ENCODE data around the gene ASAH2. TPM values are rescaled to one million over a fixed set of nuclear protein-coding genes. Genes with fewer than 3 reads are reported as not detected.

Gene ASAH2
- total and polyA plus RNA-seq, 5 donors from 2014 or later, result 0.85 to 6.0 (median 2.1) TPM

DNA sequence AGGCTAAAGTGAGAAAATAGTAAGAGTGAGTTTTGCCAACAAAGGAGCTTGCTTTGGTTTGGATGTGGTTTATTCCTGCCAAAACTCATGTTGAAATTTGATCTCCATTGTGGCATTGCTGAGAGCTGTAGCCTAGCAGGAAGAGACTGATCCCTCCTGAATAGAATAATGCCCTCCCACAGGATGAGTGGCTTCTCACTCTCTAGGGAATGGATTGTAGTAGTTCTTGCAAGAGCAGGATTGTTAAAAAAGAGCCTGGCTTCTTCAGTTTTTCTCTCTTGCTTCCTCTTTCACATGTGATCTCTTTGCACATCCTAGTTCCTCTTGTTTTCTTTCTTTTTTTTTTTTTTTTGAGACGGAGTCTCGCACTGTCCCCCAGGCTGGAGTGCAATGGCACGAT lies 34.4 kb downstream of the ASAH2 start:
- no peak overlapping the region for H3K4me3 Mint-ChIP-seq
- H3K27me3 Mint-ChIP-seq, result peaks cover 46% of the 10 kb centered on the region
- H3K27ac ChIP-seq (ENCODE audit: insufficient read depth, low read length, poor library complexity, severe bottlenecking), result no peak overlapping the region
- no peaks in the 10 kb centered on the region for H3K36me3 Mint-ChIP-seq
- peaks cover 0 to 5% (median 1%) of the 10 kb centered on the region in 7 donors for H3K9me3 Mint-ChIP-seq
- H3K9me3 ChIP-seq (ENCODE audit: control insufficient read depth in 2 of 2, low read length in 2 of 2), result peaks cover 0 to 2% of the 10 kb centered on the region in 2 experiments
- no peak overlapping the region for H3K4me3 ChIP-seq (ENCODE audit: low read depth, low read length)
- H3K4me1 ChIP-seq (ENCODE audit: control insufficient read depth, insufficient read depth, low read length, poor library complexity, severe bottlenecking), result no peaks in the 10 kb centered on the region
- H3K4me1 Mint-ChIP-seq, result no peaks in the 10 kb centered on the region
- DNase-seq, result no peak
- H3K36me3 ChIP-seq (ENCODE audit: control insufficient read depth, insufficient read depth, low read length), result no peaks in the 10 kb centered on the region
- ATAC-seq (ENCODE audit: low read depth in 2 of 2), result no peak
- no peak overlapping the region for H3K27ac Mint-ChIP-seq
- peaks cover 4% of the 10 kb centered on the region for H3K27me3 ChIP-seq (ENCODE audit: control insufficient read depth, insufficient read depth, low read length)

DNA sequence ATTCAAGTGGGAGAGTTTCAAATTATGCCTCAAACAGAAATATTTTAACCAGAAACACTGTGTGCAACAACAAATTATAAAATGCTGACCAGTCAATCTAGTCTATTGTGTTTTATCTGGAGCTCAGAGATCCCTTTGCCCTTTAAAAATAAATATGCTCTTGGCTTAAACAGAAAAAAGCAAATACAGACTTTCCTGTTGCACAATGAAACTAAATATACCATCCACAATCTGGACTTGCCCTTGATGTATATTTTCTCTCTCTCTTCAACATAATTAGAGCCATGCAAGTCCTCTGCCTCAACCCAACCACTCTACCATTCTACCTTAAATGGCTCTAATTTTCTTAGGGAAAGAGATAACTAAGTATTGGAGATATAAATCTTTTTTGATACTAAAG lies 34.9 kb downstream of the ASAH2 start:
- Mint-ChIP-seq H3K9me3 (peaks cover 0 to 6% (median 0%) of the 10 kb centered on the region in 7 donors), H3K36me3 (no peaks in the 10 kb centered on the region), H3K27ac (no peak overlapping the region), H3K4me1 (no peaks in the 10 kb centered on the region), H3K4me3 (no peak overlapping the region), H3K27me3 (peaks cover 51% of the 10 kb centered on the region)
- no peaks in the 10 kb centered on the region for H3K36me3 ChIP-seq (ENCODE audit: control insufficient read depth, insufficient read depth, low read length)
- H3K9me3 ChIP-seq (ENCODE audit: control insufficient read depth in 2 of 2, low read length in 2 of 2), result peaks cover 0 to 2% of the 10 kb centered on the region in 2 experiments
- no peak for DNase-seq
- no peak overlapping the region for H3K4me3 ChIP-seq (ENCODE audit: low read depth, low read length)
- no peak for ATAC-seq (ENCODE audit: low read depth in 2 of 2)
- no peaks in the 10 kb centered on the region for H3K4me1 ChIP-seq (ENCODE audit: control insufficient read depth, insufficient read depth, low read length, poor library complexity, severe bottlenecking)
- H3K27ac ChIP-seq (ENCODE audit: insufficient read depth, low read length, poor library complexity, severe bottlenecking), result no peak overlapping the region
- peaks cover 4% of the 10 kb centered on the region for H3K27me3 ChIP-seq (ENCODE audit: control insufficient read depth, insufficient read depth, low read length)

DNA sequence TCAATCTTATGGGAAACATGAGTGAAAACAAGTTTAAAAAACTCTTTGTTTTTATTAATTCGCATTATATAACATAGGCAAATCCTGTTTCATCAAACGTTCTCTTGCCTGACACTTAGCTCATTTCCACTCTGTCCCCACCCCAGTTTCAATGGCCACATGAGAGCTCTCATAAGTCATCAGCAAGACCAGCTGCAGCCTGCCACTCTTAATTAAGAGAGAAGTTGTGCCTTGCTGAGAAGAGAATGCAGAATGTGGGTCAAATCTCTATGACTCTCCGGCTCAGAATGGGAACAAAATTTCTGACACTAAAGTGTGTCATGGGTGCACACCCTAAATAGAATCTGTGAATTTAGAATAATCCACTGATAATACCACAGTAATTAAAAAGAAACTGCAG lies 39.6 kb downstream of the ASAH2 start:
- ATAC-seq (ENCODE audit: low read depth in 2 of 2) (no peak), DNase-seq (no peak)
- Histone ChIP-seq H3K4me3 (ENCODE audit: low read depth, low read length) (no peak overlapping the region), H3K36me3 (ENCODE audit: control insufficient read depth, insufficient read depth, low read length) (no peaks in the 10 kb centered on the region), H3K27ac (ENCODE audit: insufficient read depth, low read length, poor library complexity, severe bottlenecking) (no peak overlapping the region), H3K4me1 (ENCODE audit: control insufficient read depth, insufficient read depth, low read length, poor library complexity, severe bottlenecking) (no peaks in the 10 kb centered on the region), H3K27me3 (ENCODE audit: control insufficient read depth, insufficient read depth, low read length) (peaks cover 7% of the 10 kb centered on the region), H3K9me3 (ENCODE audit: control insufficient read depth in 2 of 2, low read length in 2 of 2) (no peaks in the 10 kb centered on the region)
- Mint-ChIP-seq H3K27me3 (peaks cover 71% of the 10 kb centered on the region), H3K27ac (no peak overlapping the region), H3K9me3 (peaks cover 0 to 5% (median 0%) of the 10 kb centered on the region in 7 donors), H3K36me3 (no peaks in the 10 kb centered on the region), H3K4me3 (no peak overlapping the region), H3K4me1 (no peaks in the 10 kb centered on the region)

DNA sequence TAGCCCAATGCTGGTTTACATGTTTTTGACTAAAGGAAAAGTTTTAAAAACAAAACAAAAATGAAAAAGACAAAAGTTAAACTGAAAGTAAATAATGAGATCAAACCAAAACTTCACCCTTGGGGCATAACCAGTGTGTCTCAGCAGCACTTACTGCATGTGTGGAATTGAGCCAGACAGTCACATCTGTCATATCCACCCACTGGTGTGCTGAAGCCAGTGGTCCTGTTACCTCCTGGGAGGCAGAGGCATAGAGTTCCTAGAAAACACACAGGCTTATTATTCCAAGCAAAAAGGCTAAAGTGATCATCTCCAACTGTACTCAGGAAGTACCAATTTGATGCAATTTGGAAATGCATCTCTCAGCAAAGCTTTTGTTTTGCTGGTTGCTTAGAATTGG lies 40.4 kb downstream of the ASAH2 start:
- H3K4me3 Mint-ChIP-seq, result no peak overlapping the region
- DNase-seq (no peak), ATAC-seq (ENCODE audit: low read depth in 2 of 2) (no peak)
- Histone ChIP-seq H3K36me3 (ENCODE audit: control insufficient read depth, insufficient read depth, low read length) (no peaks in the 10 kb centered on the region), H3K27me3 (ENCODE audit: control insufficient read depth, insufficient read depth, low read length) (peaks cover 9% of the 10 kb centered on the region), H3K9me3 (ENCODE audit: control insufficient read depth in 2 of 2, low read length in 2 of 2) (no peaks in the 10 kb centered on the region), H3K4me3 (ENCODE audit: low read depth, low read length) (no peak overlapping the region), H3K27ac (ENCODE audit: insufficient read depth, low read length, poor library complexity, severe bottlenecking) (no peak overlapping the region), H3K4me1 (ENCODE audit: control insufficient read depth, insufficient read depth, low read length, poor library complexity, severe bottlenecking) (no peaks in the 10 kb centered on the region)
- H3K4me1 Mint-ChIP-seq, result no peaks in the 10 kb centered on the region
- peaks cover 0 to 4% (median 0%) of the 10 kb centered on the region in 7 donors for H3K9me3 Mint-ChIP-seq
- no peaks in the 10 kb centered on the region for H3K36me3 Mint-ChIP-seq
- peaks cover 74% of the 10 kb centered on the region for H3K27me3 Mint-ChIP-seq
- H3K27ac Mint-ChIP-seq, result no peak overlapping the region

Other genes starting within 250 kb of the ASAH2 start
- 65.4 TPM for gene WASHC2A, start 183.6 kb downstream of the ASAH2 start, total RNA-seq
- 10 to 100 TPM; 10.5 to 18.0 (median 16.5) TPM for gene WASHC2A, start 183.6 kb downstream of the ASAH2 start, polyA plus RNA-seq

Measured in CD4-positive, CD25-positive, alpha-beta regulatory T cell (primary cell).